Ecto neural progenitor cell (in vitro differentiated cells): Measurements from ENCODE around the gene ATP6V0D1.

Experiments used
- DNase-seq: peaks from one replicate; pipeline ENCODE4 v3.0.0-alpha.2; 2018; ENCODE audit warnings: low spot score

ATP6V0D1 gene

DNA sequence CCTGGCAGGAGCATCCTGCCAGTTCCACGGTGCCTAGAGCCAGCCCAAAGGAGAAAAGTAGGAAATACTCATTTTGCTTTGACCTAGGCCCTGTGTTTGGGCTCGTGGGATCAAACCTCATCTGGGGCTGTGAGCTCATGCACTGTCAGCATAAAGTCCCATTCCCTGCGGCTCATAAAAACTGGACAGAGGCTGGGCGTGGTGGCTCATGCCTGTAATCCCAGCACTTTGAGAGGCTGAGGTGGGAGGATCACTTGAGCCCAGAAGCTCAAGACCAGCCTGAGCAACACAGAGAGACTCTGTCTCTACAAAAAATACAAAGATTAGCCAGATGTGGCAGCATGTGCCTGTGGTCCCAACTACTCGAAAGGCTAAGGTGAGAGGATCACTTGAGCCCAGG, 17.9 kb downstream of the ATP6V0D1 start:
- DNase-seq: no peak

DNA sequence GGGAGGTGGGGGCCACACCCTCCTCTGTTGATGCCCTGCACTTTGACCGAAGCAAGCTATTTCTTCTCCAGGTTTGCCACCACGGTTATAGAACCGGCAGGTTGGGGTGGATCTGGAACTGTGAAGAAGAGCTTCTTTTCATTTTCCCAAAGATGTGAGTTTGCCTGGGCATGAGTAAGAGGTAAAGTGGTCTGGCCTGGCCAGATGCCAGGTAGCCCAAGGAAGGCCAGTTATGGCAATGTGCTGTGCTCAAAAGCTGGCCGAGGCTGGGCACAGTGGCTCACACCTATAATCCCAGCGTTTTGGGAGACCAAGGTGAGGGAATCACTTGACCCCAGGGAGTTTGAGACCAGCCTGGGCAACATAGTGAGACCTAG, 18.7 kb downstream of the ATP6V0D1 start:
- no peak for DNase-seq

DNA sequence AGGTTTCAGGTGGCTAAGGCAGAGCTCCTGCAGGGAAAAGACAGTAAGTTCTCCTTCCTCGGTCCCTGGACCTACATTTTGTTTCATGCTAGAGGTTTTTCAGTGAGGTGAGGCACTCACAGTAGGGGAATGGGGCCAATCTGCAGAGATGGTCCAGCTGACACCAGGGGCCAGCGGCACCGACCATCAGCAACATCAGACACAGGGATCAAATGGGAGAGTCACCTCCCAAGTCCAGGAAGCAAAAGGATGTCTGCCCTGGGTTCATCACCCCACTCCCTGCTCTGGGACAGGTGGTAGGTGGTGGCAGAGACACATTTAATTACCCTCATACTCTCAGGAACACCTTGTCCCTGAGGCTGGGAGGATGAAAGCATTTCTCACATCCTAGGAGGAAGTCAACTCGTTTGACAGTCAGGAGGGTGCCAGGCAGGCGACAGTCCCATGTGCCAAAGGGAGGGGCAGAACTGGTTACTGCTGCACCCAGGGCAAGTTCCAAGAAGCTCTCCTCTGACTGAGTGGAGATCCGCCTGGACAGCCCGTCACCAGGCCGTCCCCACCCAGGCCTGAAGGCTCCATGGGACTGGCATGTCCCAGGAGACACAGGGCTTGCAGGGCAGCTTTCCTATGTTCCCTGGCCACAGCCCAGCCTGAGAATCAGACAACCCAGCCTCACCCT, 19.2 kb downstream of the ATP6V0D1 start:
- DNase-seq: no peak

DNA sequence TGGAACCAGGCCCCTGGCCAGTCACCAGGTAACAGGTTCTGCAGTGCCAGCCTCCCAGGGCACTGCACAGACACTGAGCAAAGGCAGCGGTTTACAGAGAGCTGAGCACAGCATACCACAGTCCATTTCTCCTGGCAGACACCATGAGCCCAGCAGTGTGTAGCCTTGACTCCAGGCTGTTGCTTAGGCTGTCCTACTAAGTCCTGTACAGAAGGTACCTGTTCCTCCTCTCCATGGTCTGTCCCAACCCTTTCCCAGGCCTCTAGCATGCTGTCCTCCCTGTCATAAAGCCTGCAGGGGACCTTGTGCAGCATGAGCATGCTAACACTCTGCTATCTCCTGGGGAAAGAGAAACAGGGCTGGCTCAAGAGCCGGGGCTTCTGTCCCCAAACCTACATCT, 20.0 kb downstream of the ATP6V0D1 start:
- no peak for DNase-seq

DNA sequence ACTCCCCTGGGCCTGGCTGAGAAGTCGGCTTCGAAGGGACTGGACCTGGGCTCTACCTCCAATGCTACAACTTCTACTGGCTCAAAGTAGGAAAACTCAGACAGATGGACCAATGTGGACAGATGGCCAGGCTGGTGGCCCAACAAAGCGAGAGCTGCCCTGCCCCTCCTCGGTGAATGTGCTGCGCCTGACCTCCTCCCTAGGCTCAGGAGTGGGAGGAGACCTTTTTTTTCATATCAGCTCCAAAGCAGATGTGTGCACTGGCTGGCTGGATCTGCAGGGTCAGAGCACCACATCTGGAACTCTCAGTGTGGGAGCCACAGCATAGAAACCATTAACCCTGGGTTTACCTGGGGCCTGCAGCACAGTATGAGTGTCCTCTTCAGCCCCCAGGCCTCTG, 20.8 kb downstream of the ATP6V0D1 start:
- no peak for DNase-seq

DNA sequence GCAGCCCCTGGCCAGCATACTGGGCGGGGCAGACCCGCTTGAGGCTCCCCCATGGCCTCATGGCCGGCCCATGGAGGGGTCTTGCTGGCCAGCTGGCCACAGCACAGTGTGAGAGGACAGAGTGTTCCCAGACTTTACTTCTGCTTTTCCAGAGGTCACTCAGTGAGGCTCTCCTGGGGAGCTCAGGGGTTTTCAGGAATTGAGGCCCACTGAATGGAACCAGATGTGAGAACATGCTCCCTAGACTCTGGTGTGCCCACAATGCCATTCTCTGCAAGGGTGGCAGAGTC, 21.2 kb downstream of the ATP6V0D1 start:
- no peak for DNase-seq

DNA sequence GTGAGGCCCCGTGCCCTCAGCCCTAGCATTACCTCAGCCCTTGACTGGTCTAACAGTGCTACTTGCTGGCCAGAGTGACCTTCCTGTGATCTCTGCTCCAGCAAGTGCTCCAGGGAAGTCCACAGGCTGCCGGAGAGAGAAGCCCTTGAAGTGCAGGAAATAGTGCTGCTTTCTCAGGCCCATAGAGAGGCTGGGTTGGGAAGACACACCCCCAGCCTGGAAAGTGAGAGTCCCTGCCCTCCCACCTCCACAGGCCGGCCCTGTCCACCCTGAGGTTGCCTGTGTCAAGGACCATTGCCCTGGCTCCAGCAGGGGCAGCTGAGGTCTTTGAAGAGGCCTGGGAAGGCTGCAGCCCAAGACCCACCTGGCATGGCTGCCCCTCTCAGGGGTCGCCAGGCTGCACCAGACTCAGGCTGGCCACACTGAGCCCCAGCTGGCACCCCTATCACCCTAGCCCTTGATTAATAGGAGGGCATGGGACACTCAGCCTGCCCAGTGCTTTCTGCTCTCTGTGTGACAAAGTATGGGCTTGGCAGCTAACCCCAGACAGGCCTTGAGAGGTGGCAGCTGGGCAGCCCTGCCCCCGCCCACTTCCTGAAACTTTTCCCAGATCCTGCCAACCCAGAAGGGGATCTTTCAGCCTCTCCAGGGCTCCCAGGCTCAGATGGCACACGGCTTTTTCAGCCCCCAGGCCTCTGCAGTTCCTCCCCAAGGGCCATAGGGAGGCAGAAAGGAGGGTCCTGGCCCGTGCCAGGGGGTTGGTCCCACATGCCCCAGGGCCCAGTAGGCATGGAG, 21.7 kb downstream of the ATP6V0D1 start:
- no peak for DNase-seq

DNA sequence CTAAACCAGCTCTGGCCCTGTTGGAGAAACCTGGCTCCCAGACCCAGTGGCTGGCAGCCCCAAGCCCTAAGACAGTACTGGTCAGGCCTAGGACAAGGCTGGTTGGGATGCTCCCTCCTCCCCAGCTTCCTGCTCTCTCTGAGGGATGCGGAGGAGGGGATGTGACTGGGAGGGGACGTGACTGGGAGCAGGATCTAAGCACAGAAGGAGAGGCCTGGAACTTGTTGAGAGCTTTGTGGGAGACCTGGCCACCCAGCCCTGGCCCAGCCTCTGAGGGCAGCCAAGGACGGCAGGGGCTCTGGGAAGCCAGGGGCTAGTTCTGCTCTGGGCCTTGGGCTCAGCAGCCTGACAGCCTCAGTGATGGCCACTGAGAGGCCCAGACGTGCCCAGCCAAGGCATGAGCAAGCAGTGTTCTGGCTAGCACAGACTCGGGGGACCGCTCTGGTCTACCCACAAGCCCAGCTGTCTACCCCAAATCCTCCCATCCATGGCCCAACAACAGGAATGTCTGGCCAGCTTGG, 22.8 kb downstream of the ATP6V0D1 start:
- DNase-seq: no peak

DNA sequence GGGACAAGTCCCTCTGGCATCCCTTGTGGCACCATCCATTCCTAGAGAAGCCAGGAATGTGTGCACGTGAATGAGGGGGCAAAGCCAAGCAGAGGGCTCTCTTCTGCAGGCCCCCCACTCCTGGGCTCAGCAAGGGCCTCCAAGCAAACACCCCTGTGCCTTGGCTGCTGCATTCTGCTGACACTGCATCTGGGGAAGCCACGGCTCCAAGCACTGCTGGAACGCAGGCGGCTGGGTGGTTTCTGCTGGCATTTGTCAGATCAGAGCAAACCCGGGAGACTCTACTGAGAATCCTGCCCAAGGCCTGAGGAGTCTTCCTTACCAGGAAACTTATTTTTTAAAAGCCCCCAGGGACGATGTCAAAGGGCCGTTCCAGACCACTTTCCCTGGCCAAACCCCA, 23.3 kb downstream of the ATP6V0D1 start:
- DNase-seq: no peak

DNA sequence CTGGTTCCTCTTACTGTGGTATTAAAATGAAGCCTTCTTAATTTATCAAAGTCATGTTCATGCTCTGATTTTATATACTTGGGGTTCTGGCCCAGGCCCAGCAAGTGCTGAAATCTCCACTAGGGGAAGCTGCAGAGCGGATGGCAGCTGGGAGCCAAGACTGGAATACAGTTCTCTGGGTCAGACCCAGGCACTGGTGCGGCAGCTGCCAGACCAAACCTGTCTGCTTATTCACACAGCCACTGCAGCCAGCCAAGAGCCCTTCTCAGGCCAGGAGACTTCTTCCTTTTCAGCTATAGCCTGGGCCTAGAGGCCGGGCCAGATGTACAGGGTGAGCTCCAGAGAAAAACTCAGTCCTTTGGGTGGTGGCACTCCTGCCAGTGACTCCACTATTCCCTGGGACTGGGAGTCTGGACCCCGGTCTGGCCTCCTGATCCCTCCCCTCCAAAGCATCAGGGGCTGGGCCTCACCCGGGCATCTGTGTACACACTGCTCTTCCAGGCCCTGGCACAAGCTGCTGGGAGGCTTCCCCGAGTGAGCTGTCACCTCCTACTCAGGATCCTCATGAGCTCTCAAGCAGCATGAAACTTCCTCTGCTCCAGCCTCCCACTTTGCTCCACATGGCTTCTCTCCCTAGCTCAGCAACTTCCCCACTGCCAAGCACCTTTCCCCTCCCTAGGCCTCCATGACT, 24.4 kb downstream of the ATP6V0D1 start:
- DNase-seq: no peak

DNA sequence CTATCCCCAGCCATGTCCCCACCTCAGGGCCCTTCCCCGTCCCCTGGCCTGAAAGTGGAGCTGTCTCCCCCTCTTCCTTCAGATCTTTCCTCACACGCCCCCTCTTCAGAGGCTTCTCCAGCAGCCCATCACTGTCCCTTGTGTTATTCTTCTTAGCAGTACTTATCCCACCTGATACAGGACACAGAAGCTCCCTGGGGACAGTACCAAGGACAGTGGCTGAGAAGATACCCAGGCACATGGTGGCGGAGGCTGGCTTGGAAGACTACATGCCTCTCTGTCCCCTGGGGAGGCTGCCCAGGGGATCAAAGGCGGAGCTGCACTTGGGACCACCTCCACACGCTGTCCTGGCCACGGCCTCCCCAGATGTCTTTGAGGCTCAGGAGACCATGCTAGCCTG, 26.1 kb downstream of the ATP6V0D1 start:
- no peak for DNase-seq

DNA sequence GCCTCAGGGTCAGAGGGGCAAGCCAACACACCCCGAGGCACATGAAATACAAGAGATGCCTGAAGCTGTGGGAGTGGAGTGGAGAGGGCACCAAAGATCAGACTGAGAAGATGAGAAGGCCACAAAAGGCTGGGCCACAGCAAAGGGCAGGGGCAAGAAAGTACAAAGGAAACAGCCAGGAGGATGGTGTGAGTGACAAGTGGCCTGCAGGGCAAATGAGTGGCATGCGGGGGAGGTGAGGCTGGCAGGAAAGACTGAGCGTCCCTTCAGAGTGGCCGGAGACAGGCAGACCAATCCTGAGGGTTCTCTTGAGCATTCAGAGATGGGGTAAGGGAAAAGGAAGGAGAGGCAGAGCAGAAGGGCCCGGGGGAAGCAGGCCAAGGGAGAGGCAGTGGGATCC, 26.9 kb downstream of the ATP6V0D1 start:
- no peak for DNase-seq

DNA sequence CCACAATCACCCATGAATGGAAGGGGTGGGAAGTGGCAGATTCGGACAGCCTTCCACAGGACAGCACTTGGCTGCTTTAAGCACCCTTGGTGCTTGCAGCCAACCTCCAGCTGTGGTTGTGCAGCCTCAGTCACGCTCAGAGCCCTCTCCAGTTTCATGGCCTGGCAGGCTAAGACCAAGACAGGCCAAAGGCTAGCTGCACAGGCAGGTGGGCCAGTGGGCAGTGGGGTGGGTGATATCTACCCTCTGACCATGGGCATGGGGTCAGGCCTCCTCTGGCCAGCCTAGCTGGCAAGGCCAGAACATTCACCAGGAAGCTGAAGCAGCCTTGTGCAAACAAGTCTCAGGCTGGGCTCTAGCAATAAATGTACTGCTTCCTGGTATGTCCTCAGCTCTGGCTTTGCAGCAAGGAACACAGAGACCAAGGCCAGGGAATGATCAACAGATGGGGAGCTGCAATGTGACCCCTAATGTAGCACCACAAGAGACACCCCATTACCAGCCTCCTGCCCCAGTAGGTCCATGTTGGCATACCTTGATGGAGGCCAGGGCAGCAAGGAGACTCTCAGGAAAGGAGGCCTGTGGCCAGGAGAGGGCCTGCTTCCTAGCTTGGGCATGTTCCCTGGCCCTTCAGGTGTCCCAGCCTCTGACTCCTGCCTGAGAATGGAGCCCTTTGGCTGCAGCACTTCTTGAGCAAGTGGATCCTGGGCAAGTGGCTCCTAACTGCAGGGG, 29.1 kb downstream of the ATP6V0D1 start:
- DNase-seq: no peak

DNA sequence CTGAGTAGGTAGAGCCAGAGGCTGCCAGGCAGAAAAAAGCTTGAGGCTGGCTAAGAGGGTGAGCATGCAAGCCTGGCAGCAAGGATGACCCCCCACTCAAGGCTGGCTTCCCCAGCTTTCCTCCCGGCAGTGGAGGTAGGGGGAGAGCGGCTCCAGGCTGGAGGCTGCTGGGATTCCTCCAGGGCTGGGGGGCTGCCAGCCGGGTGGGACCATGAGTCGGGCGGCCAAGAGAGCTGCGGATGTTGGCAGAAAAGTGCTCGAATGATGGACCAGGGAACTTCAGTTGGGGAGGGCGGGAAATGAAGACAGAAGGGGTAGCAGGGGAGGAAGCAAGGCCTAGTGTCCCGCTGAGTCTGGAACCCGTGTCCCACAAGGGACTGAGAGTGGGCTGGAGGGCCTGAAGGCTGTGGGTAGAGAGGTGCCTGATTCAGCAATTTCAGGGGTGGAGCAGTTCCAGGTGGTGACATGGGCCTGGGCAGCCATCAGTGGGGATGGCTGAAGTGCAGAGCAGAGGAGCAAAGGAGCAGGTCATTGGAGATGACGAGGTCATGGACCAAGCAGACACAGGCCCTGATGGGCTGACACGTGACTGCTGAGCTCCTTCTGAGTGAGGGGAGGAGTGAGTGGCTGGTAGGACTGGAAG, 29.8 kb downstream of the ATP6V0D1 start:
- no peak for DNase-seq

DNA sequence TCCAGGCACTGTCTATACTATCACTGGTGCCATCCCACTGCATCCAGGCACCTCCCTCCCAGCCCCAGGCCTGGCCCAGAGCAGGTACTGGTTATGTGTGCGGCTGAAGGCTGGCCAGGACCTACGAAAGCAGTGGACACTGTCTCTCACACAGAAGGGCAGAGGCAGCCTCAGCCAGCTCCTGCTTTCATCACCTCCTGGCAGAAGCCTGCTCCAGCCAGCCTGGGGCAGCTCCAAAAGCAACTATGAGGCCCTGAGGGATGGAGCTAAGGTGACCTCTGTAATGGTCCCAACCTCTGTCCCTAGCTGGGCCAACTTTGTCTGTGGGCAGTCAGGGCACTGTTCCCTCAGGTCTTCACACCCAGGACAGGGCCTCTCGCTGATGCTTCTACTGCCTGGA, 31.2 kb downstream of the ATP6V0D1 start:
- no peak for DNase-seq

DNA sequence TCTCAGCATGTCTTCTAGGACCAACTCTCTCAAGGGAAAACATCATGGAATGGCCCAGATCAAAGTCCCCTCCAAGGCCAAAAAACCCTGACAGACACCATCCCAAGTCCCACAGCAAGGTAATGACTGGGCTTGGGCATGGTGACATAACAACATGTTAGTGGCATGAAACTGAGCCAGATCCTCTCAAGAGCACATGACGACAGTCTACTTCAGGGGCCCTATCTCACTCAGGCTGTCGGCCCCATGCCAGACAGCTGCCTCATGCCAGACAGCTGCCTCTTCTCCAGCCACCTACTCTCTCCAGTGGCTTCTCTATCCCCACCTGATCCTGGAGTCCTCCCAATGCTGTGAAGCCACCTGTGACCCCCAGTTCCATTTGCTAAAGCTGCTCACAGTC, 31.6 kb downstream of the ATP6V0D1 start:
- DNase-seq: no peak

DNA sequence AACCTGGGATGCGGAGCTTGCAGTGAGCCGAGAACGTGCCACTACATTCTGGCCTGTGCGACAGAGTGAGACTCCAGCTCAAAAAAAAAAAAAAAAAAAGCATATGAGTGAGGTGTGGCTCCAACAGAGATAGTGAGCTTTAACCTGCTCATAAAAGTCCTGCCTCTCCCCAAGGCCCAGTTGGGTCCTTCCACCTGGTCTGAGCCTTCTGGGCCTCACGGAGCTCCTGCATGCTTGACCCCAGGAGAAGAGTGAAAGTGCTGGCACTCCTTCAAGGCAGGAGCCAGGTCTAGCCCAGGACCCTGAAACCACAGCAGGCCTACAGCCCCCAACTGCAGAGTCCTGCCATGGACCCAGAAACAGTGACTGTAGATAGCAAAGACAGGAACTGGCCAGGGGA, 32.4 kb downstream of the ATP6V0D1 start:
- no peak for DNase-seq

DNA sequence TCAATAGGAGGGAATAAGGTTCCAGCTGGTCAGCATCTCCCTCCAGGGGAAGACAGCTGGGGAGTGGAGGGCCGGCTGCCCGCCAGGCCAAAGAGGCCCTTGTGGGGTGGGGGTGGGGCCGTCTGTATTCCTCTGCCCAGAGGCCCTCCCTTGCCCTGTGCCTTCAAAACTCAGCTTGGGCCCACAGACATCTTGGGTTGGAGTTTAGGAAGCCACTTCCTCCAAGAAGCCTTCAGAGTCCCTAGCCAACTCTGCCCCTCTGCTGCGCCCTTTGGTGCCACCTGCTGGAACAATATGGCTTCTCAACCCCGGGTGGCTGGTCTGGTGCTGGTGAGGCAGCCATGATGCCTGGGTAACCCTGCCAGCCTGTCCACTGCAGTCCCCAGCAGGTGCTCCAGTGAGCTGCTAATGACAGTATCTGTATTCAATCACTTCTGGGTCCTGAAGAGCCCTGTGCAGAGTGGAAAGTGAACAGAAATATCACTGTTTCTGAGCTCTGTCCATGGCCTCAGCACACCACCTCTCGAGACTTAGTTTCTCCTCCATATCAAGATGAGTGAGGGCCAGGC, 33.4 kb downstream of the ATP6V0D1 start:
- DNase-seq: no peak

DNA sequence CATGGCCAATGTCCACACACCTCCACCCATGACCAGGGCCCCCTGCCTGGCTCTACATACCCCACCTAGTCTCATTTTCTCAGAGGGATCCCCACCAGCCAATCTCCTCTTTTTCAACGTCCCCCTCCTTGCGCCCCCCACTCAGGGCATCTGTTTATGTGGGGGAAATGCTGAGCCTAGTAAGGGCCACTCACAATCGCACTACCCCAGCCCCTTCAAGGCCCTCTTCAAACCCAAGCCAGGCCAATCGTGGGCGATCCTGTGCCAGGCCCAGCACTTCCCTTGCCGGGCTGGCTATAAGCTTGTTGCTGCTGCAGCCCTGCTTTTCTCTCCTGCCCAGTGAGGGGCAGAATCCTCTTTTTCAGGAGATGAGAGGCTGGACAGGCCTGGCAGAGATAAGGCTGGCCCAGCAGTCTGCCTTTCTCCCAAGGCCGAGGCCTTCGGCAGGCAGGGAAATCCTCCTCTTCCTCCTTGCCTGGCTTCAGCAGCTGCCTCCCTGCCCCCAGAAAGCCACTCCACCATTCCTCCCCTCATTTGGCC, 33.9 kb downstream of the ATP6V0D1 start:
- DNase-seq: no peak

DNA sequence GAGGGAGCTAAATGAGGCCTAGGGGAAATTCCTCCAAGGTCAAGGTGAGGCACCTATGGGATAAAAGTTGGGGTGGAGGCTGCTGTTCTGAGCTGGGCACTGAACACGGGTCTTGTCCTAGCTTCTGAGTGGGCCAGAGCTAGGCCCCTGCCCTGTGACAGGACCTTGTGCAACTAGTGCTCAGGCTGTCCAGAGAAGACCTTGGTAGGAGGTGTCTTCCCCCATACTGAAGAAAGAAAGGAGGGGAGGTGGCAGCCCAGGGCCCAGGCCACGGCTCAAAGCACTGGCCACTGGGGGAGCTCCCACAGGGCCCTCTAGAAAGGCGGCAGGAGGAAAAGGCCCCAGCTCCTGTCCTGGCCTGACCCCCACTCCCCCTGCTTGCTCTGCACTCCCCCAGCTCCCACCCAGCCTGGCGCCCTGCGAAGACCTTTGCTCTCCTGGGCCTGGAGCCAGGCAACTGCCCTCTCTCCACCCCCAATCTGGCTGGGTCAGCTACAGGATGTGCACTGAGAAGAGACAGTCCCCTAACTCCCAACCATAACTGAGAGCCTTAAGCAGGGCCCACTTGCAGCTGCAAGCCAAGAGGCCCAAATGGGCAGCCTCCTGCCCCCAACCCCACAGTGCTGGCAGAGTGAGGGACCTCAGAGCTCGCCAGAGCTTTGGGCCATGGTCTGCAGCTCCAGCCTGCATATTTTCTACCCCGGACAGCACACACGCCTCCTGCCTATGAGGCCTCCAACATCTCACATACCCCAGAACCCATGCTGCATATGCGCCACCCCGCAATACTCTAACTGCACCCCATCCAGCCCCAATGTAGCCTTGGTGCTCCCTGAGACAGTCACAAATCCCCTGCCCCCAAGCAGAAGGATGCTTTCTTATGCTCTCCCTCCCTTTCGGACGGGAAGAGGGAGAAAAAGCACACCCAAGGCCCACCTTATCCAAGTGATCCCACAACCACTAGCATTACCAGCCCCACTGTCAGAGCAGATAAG, 34.7 kb downstream of the ATP6V0D1 start:
- no peak for DNase-seq
